ENCODE data around the gene PLA1A.
"Not testable (repeated sequence)": the region's sequence is repeated elsewhere in the genome, so short reads cannot be mapped to it uniquely, and the experiment has no call there.

PLA1A gene

GRCh38 chr3:119597548-119598288, at the start of gene PLA1A:
PLA1A (plus strand) TSS chr3:119597885; CDS start chr3:119597914, 29 bp downstream.
- ATAC-seq (replicated peaks; ENCODE audit: extremely low read depth, poor library complexity, severe bottlenecking), result no peak
- no peak within 1 kb of the TSS for H3K27ac Mint-ChIP-seq (ENCODE audit: low read depth)

GRCh38 chr3:119548341-119548740, 49.3 kb upstream of the PLA1A start:
- no peaks in the 10 kb centered on the region for H3K27me3 Mint-ChIP-seq
- no peak overlapping the region for H3K4me3 Mint-ChIP-seq
- H3K9me3 Mint-ChIP-seq, result no peaks in the 10 kb centered on the region
- ATAC-seq (replicated peaks; ENCODE audit: extremely low read depth, poor library complexity, severe bottlenecking) (no peak), DNase-seq (ENCODE audit: low spot score in 2 of 2) (no peak)
- H3K36me3 Mint-ChIP-seq (ENCODE audit: insufficient read depth), result no peaks in the 10 kb centered on the region
- H3K27ac Mint-ChIP-seq (ENCODE audit: low read depth), result no peak overlapping the region
- H3K4me1 Mint-ChIP-seq, result no peaks in the 10 kb centered on the region

More at GRCh38 chr3:119597548-119598288, at the start of gene PLA1A:
- no peaks in the 10 kb centered on the region for H3K4me1 Mint-ChIP-seq
- H3K9me3 Mint-ChIP-seq, result no peaks in the 10 kb centered on the region
- no peak within 1 kb of the TSS for H3K4me3 Mint-ChIP-seq
- DNase-seq (ENCODE audit: low spot score in 2 of 2), result no peak
- peaks cover 3% of the 10 kb centered on the region for H3K36me3 Mint-ChIP-seq (ENCODE audit: insufficient read depth)
- H3K27me3 Mint-ChIP-seq, result peaks cover 16% of the 10 kb centered on the region

GRCh38 chr3:119550192-119550910, 47.3 kb upstream of the PLA1A start:
- Mint-ChIP-seq H3K36me3 (ENCODE audit: insufficient read depth) (no peaks in the 10 kb centered on the region), H3K4me3 (no peak overlapping the region), H3K9me3 (no peaks in the 10 kb centered on the region), H3K27ac (ENCODE audit: low read depth) (no peak overlapping the region), H3K4me1 (no peaks in the 10 kb centered on the region), H3K27me3 (no peaks in the 10 kb centered on the region)
- ATAC-seq (replicated peaks; ENCODE audit: extremely low read depth, poor library complexity, severe bottlenecking) (no peak), DNase-seq (ENCODE audit: low spot score in 2 of 2) (no peak)

GRCh38 chr3:119551598-119551997, 46.1 kb upstream of the PLA1A start:
- DNase-seq (ENCODE audit: low spot score in 2 of 2), result no peak
- Mint-ChIP-seq H3K4me3 (no peak overlapping the region), H3K4me1 (no peaks in the 10 kb centered on the region), H3K27ac (ENCODE audit: low read depth) (no peak overlapping the region), H3K36me3 (ENCODE audit: insufficient read depth) (no peaks in the 10 kb centered on the region), H3K27me3 (no peaks in the 10 kb centered on the region), H3K9me3 (no peaks in the 10 kb centered on the region)
- no peak for ATAC-seq (replicated peaks; ENCODE audit: extremely low read depth, poor library complexity, severe bottlenecking)

GRCh38 chr3:119552928-119553327, 44.8 kb upstream of the PLA1A start:
- not testable (repeated sequence) for H3K27ac Mint-ChIP-seq (ENCODE audit: low read depth); ATAC-seq (replicated peaks; ENCODE audit: extremely low read depth, poor library complexity, severe bottlenecking)

GRCh38 chr3:119553823-119554415, 43.8 kb upstream of the PLA1A start:
- Mint-ChIP-seq H3K4me3 (no peak overlapping the region), H3K4me1 (no peaks in the 10 kb centered on the region), H3K36me3 (ENCODE audit: insufficient read depth) (no peaks in the 10 kb centered on the region), H3K9me3 (no peaks in the 10 kb centered on the region), H3K27ac (ENCODE audit: low read depth) (no peak overlapping the region), H3K27me3 (no peaks in the 10 kb centered on the region)
- DNase-seq (ENCODE audit: low spot score in 2 of 2) (no peak), ATAC-seq (replicated peaks; ENCODE audit: extremely low read depth, poor library complexity, severe bottlenecking) (no peak)

More at GRCh38 chr3:119552928-119553327, 44.8 kb upstream of the PLA1A start:
- not testable (repeated sequence) for DNase-seq (ENCODE audit: low spot score in 2 of 2); H3K36me3 Mint-ChIP-seq (ENCODE audit: insufficient read depth); H3K27me3 Mint-ChIP-seq; H3K9me3 Mint-ChIP-seq; H3K4me1 Mint-ChIP-seq; H3K4me3 Mint-ChIP-seq

GRCh38 chr3:119555309-119555735, 42.4 kb upstream of the PLA1A start:
- no peak for ATAC-seq (replicated peaks; ENCODE audit: extremely low read depth, poor library complexity, severe bottlenecking)
- no peak overlapping the region for H3K4me3 Mint-ChIP-seq
- H3K27me3 Mint-ChIP-seq, result no peaks in the 10 kb centered on the region
- H3K27ac Mint-ChIP-seq (ENCODE audit: low read depth), result no peak overlapping the region
- peaks cover 6% of the 10 kb centered on the region for H3K4me1 Mint-ChIP-seq
- H3K9me3 Mint-ChIP-seq, result no peaks in the 10 kb centered on the region
- DNase-seq (ENCODE audit: low spot score in 2 of 2), result no peak
- H3K36me3 Mint-ChIP-seq (ENCODE audit: insufficient read depth), result no peaks in the 10 kb centered on the region

- Mint-ChIP-seq H3K36me3 (ENCODE audit: insufficient read depth) (no peaks in the 10 kb centered on the region), H3K4me1 (peaks cover 6% of the 10 kb centered on the region), H3K4me3 (no peak overlapping the region)
Measured at GRCh38 chr3:119555929-119556328, 41.8 kb upstream of the PLA1A start.

GRCh38 chr3:119557192-119557876, 40.4 kb upstream of the PLA1A start:
- Mint-ChIP-seq H3K9me3 (no peaks in the 10 kb centered on the region), H3K4me3 (no peak overlapping the region), H3K4me1 (peaks cover 6% of the 10 kb centered on the region), H3K27me3 (no peaks in the 10 kb centered on the region), H3K27ac (ENCODE audit: low read depth) (no peak overlapping the region), H3K36me3 (ENCODE audit: insufficient read depth) (peaks cover 2% of the 10 kb centered on the region)
- ATAC-seq (replicated peaks; ENCODE audit: extremely low read depth, poor library complexity, severe bottlenecking) (no peak), DNase-seq (ENCODE audit: low spot score in 2 of 2) (no peak)

More at GRCh38 chr3:119555929-119556328, 41.8 kb upstream of the PLA1A start:
- no peaks in the 10 kb centered on the region for H3K9me3 Mint-ChIP-seq
- H3K27me3 Mint-ChIP-seq, result no peaks in the 10 kb centered on the region
- no peak for ATAC-seq (replicated peaks; ENCODE audit: extremely low read depth, poor library complexity, severe bottlenecking)
- no peak overlapping the region for H3K27ac Mint-ChIP-seq (ENCODE audit: low read depth)
- no peak for DNase-seq (ENCODE audit: low spot score in 2 of 2)

- H3K27ac Mint-ChIP-seq (ENCODE audit: low read depth), result no peak overlapping the region
- H3K4me1 Mint-ChIP-seq, result peaks cover 6% of the 10 kb centered on the region
- no peak overlapping the region for H3K4me3 Mint-ChIP-seq
- no peak for ATAC-seq (replicated peaks; ENCODE audit: extremely low read depth, poor library complexity, severe bottlenecking)
- DNase-seq (ENCODE audit: low spot score in 2 of 2), result no peak
- H3K27me3 Mint-ChIP-seq, result no peaks in the 10 kb centered on the region
- H3K9me3 Mint-ChIP-seq, result no peaks in the 10 kb centered on the region
- H3K36me3 Mint-ChIP-seq (ENCODE audit: insufficient read depth), result peaks cover 4% of the 10 kb centered on the region
Measured at GRCh38 chr3:119557877-119558269, 39.8 kb upstream of the PLA1A start.

GRCh38 chr3:119558626-119559317, 38.9 kb upstream of the PLA1A start:
- Mint-ChIP-seq H3K27me3 (no peaks in the 10 kb centered on the region), H3K4me1 (peaks cover 6% of the 10 kb centered on the region), H3K4me3 (peak overlapping the region; percentile 27), H3K36me3 (ENCODE audit: insufficient read depth) (peaks cover 5% of the 10 kb centered on the region), H3K9me3 (no peaks in the 10 kb centered on the region), H3K27ac (ENCODE audit: low read depth) (no peak overlapping the region)
- DNase-seq (ENCODE audit: low spot score in 2 of 2) (no peak), ATAC-seq (replicated peaks; ENCODE audit: extremely low read depth, poor library complexity, severe bottlenecking) (no peak)

- ATAC-seq (replicated peaks; ENCODE audit: extremely low read depth, poor library complexity, severe bottlenecking), result peak; percentile 70
- peaks cover 6% of the 10 kb centered on the region for H3K4me1 Mint-ChIP-seq
- H3K4me3 Mint-ChIP-seq, result peak within 1 kb of the TSS; percentile 27
- peak within 1 kb of the TSS; percentile 5 for H3K27ac Mint-ChIP-seq (ENCODE audit: low read depth)
- H3K9me3 Mint-ChIP-seq, result no peaks in the 10 kb centered on the region
- H3K27me3 Mint-ChIP-seq, result no peaks in the 10 kb centered on the region
- DNase-seq (ENCODE audit: low spot score in 2 of 2), result peak in 1 of 2 donors; percentile 46
- H3K36me3 Mint-ChIP-seq (ENCODE audit: insufficient read depth), result peaks cover 7% of the 10 kb centered on the region
Measured at GRCh38 chr3:119559441-119559963, 38.2 kb upstream of the PLA1A start, which contains the start of gene CD80. CD80 (minus strand) TSS chr3:119559614; CDS start chr3:119557728, 1,886 bp downstream.

Measured in central memory CD8-positive, alpha-beta T cell (primary cell).